GM19463 (cell line): ENCODE measurements around the gene TMED10.
"Not testable (repeated sequence)": the region's sequence is repeated elsewhere in the genome, so short reads cannot be mapped to it uniquely, and the experiment has no call there.

Experiments used
- ATAC-seq: cut with Tn5 transposase; IDR thresholded peaks from one replicate; pipeline ENCODE4 v1.9.1; 2021; ENCODE audit warnings: mild to moderate bottlenecking, moderate library complexity; ENCODE audit not compliant: unreplicated experiment

The TMED10 gene

GRCh38 chr14:75162631-75163030, 13.8 kb downstream of the TMED10 start:
- no peak for ATAC-seq

GRCh38 chr14:75158843-75159614, 17.4 kb downstream of the TMED10 start:
- ATAC-seq = no peak

- no peak for ATAC-seq
These were observed 19.5 kb downstream of the TMED10 start for GRCh38 chr14:75156901-75157300.

- no peak for ATAC-seq
These were observed 20.3 kb downstream of the TMED10 start for GRCh38 chr14:75156111-75156510.

GRCh38 chr14:75155169-75155568, 21.2 kb downstream of the TMED10 start:
- ATAC-seq = no peak

GRCh38 chr14:75153295-75153694, 23.1 kb downstream of the TMED10 start:
- no peak for ATAC-seq

- no peak for ATAC-seq
These were observed 24.6 kb downstream of the TMED10 start for GRCh38 chr14:75151851-75152250.

GRCh38 chr14:75150637-75151036, 25.8 kb downstream of the TMED10 start:
- not testable (repeated sequence) for ATAC-seq

GRCh38 chr14:75150150-75150549, 26.3 kb downstream of the TMED10 start:
- no peak for ATAC-seq

GRCh38 chr14:75147423-75148071, 28.9 kb downstream of the TMED10 start:
- no peak for ATAC-seq

GRCh38 chr14:75144944-75145343, 31.5 kb downstream of the TMED10 start:
- no peak for ATAC-seq

GRCh38 chr14:75143761-75144527, 32.5 kb downstream of the TMED10 start:
- no peak for ATAC-seq

GRCh38 chr14:75142494-75142893, 33.9 kb downstream of the TMED10 start:
- no peak for ATAC-seq

GRCh38 chr14:75141967-75142366, 34.4 kb downstream of the TMED10 start:
- no peak for ATAC-seq

GRCh38 chr14:75141062-75141461, 35.4 kb downstream of the TMED10 start:
- no peak for ATAC-seq

- no peak for ATAC-seq
These were observed 35.8 kb downstream of the TMED10 start for GRCh38 chr14:75140620-75141019.

- ATAC-seq = no peak
These were observed 37.2 kb downstream of the TMED10 start for GRCh38 chr14:75139185-75139584.

GRCh38 chr14:75138492-75138891, 37.9 kb downstream of the TMED10 start:
- ATAC-seq = no peak

GRCh38 chr14:75134644-75135043, 41.8 kb downstream of the TMED10 start:
- ATAC-seq = no peak

GRCh38 chr14:75133597-75133996, 42.8 kb downstream of the TMED10 start:
- no peak for ATAC-seq

GRCh38 chr14:75132382-75133086, 43.9 kb downstream of the TMED10 start:
- no peak for ATAC-seq
